Breast epithelium (tissue), 4 donors: Measurements from ENCODE around the gene NOL4L. TPM values are rescaled to one million over a fixed set of nuclear protein-coding genes. Genes with fewer than 3 reads are reported as not detected.
A peak's percentile ranks its signal among the peaks of the same experiment; 100 is the strongest.

Experiments used
- DNase-seq, 2 donors: peaks; one replicate each; pipeline ENCODE4 v3.0.0-alpha.2; 2019; ENCODE audit warnings: low spot score in 2 of 2
- H3K27ac ChIP-seq, 2 donors: fragments of 200-600 bp; sonication (generic) in 1 of 2; one replicate each; pipeline ENCODE4 v1.5.1; 2016 to 2019; ENCODE audit warnings: mild to moderate bottlenecking in 1 of 2
- H3K27me3 ChIP-seq, 2 donors: fragments of 200-600 bp; sonication (generic) in 1 of 2; one replicate each; pipeline versions ENCODE4 v1.5.1 to v1.6.0; 2017 to 2019; ENCODE audit warnings: control low read depth in 1 of 2, mild to moderate bottlenecking in 1 of 2
- H3K36me3 ChIP-seq: fragments of 200-600 bp; one replicate; pipeline ENCODE4 v1.5.1; 2019
- H3K4me1 ChIP-seq, 2 donors: fragments of 200-600 bp; sonication (generic); one replicate each; pipeline ENCODE4 v1.5.1; 2016 to 2019; ENCODE audit warnings: control low read depth in 1 of 2
- H3K4me3 ChIP-seq, 3 donors: fragments of 200-600 bp; sonication (generic); 1 replicate in 2 of 3; 2 replicates in 1 of 3; pipeline ENCODE4 v1.5.1; 2016 to 2019; ENCODE audit warnings: mild to moderate bottlenecking in 3 of 3, moderate library complexity in 2 of 3
- H3K9me3 ChIP-seq, 2 donors: fragments of 200-600 bp; sonication (generic) in 1 of 2; one replicate each; pipeline ENCODE4 v1.5.1; 2016 to 2019; ENCODE audit warnings: control low read depth in 1 of 2
- POLR2A ChIP-seq: fragments of 450-650 bp; IDR thresholded peaks from one replicate; pipeline ENCODE4 v1.6.1; 2016; ENCODE audit warnings: antibody characterized with exemption, mild to moderate bottlenecking, moderate library complexity
- POLR2AphosphoS5 ChIP-seq, 3 donors: sonication (generic); formaldehyde crosslinking; IDR thresholded peaks; one replicate each; pipeline ENCODE4 v1.6.1; 2017; ENCODE audit warnings: antibody characterized with exemption in 3 of 3
- intact Hi-C: fragments of 100-400 bp; cut with DNase I; formaldehyde crosslinking; loops from one replicate; pipeline ENCODE4 v1.15.1; 2023; ENCODE audit warnings: low total_unique reads
- total RNA-seq, 3 donors: library from RNA; depleted of rRNA; stranded (reverse); fragments of >200 nt; gene quantifications; one replicate each; pipeline ENCODE4 v1.1.0, GENCODE V29; 2016
- TF ChIP-seq, protein P1 (sequence below), 3 donors: fragments of 450-650 bp; IDR thresholded peaks; one replicate each; pipeline ENCODE4 v1.5.1; 2016 to 2017; ENCODE audit warnings: antibody characterized with exemption in 3 of 3, mild to moderate bottlenecking in 3 of 3, moderate library complexity in 3 of 3

The NOL4L gene
- total RNA-seq, 3 donors from 2014 or later: 3.7 to 18.4 (median 15.8) TPM

- Histone ChIP-seq H3K9me3 (no peaks in the 10 kb centered on the region), H3K4me3 (no peak overlapping the region), H3K27ac (no peak overlapping the region), H3K4me1 (peaks cover 0 to 3% of the 10 kb centered on the region in 2 donors), H3K27me3 (peaks cover 3% of the 10 kb centered on the region in 2 donors), H3K36me3 (no peaks in the 10 kb centered on the region)
- no peak for DNase-seq
- TF ChIP-seq, protein P1, sequence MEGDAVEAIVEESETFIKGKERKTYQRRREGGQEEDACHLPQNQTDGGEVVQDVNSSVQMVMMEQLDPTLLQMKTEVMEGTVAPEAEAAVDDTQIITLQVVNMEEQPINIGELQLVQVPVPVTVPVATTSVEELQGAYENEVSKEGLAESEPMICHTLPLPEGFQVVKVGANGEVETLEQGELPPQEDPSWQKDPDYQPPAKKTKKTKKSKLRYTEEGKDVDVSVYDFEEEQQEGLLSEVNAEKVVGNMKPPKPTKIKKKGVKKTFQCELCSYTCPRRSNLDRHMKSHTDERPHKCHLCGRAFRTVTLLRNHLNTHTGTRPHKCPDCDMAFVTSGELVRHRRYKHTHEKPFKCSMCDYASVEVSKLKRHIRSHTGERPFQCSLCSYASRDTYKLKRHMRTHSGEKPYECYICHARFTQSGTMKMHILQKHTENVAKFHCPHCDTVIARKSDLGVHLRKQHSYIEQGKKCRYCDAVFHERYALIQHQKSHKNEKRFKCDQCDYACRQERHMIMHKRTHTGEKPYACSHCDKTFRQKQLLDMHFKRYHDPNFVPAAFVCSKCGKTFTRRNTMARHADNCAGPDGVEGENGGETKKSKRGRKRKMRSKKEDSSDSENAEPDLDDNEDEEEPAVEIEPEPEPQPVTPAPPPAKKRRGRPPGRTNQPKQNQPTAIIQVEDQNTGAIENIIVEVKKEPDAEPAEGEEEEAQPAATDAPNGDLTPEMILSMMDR (IDR thresholded peaks at IDR 0.05): no peak
- no peak for TF ChIP-seq POLR2A
- intact Hi-C loops: no loop called here
Measured at GRCh38 chr20:32586291-32586690, 1.2 kb upstream of the NOL4L start.

DNA sequence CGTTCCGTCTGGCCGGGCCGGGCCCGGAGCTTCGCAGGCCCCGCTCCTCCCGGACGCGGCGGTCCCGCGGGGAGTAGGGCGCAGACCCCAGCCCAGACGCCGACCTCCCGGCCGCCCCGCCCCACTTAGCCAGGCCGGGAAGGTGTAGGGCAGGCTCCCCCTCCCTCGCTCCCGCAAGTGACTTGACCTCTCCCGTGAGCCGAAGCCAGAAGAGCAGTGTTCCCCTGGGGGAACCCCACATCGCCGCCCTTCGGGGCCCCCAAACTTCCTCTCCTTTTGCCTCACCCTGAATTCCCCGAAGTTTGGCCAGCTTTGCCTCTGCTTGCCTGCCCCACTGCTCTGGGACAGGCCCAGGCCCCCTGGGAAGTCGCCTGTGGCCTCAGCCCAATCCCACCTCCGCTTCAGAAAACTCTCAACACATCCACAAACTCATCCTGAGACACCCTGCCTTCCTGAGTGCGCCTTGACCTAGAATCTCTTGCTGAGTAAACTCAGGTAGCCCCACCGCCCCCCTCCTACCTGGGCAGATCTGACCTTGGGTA is 524 bp upstream of the NOL4L start:
- TF ChIP-seq, protein P1 (IDR thresholded peaks at IDR 0.05): no peak
- TF ChIP-seq POLR2A: no peak
- no peak for TF ChIP-seq POLR2AphosphoS5 (IDR thresholded peaks at IDR 0.05)
- H3K27ac ChIP-seq: no peak overlapping the region
- H3K36me3 ChIP-seq: no peaks in the 10 kb centered on the region
- H3K9me3 ChIP-seq: no peaks in the 10 kb centered on the region
- H3K4me3 ChIP-seq: peak overlapping the region in 2 of 3 donors; percentile 65 to 91
- no peak for DNase-seq
- peaks cover 3% of the 10 kb centered on the region in 2 donors for H3K27me3 ChIP-seq
- intact Hi-C loops: no loop called here
- peaks cover 0 to 3% of the 10 kb centered on the region in 2 donors for H3K4me1 ChIP-seq

- H3K27me3 ChIP-seq: peaks cover 3% of the 10 kb centered on the region in 2 donors
- H3K9me3 ChIP-seq: no peaks in the 10 kb centered on the region
- DNase-seq: no peak
- peak overlapping the region; percentile 49 to 91 (median 65) for H3K4me3 ChIP-seq
- peaks cover 0 to 3% of the 10 kb centered on the region in 2 donors for H3K4me1 ChIP-seq
- H3K36me3 ChIP-seq: no peaks in the 10 kb centered on the region
- no peak for TF ChIP-seq POLR2A
- TF ChIP-seq, protein P1 (IDR thresholded peaks at IDR 0.05): no peak
- TF ChIP-seq POLR2AphosphoS5 (IDR thresholded peaks at IDR 0.05): no peak
- H3K27ac ChIP-seq: peak overlapping the region in 1 of 2 donors; percentile 44
- intact Hi-C loops: no loop called here
Measured at GRCh38 chr20:32583581-32584070, 1.5 kb downstream of the NOL4L start.

DNA sequence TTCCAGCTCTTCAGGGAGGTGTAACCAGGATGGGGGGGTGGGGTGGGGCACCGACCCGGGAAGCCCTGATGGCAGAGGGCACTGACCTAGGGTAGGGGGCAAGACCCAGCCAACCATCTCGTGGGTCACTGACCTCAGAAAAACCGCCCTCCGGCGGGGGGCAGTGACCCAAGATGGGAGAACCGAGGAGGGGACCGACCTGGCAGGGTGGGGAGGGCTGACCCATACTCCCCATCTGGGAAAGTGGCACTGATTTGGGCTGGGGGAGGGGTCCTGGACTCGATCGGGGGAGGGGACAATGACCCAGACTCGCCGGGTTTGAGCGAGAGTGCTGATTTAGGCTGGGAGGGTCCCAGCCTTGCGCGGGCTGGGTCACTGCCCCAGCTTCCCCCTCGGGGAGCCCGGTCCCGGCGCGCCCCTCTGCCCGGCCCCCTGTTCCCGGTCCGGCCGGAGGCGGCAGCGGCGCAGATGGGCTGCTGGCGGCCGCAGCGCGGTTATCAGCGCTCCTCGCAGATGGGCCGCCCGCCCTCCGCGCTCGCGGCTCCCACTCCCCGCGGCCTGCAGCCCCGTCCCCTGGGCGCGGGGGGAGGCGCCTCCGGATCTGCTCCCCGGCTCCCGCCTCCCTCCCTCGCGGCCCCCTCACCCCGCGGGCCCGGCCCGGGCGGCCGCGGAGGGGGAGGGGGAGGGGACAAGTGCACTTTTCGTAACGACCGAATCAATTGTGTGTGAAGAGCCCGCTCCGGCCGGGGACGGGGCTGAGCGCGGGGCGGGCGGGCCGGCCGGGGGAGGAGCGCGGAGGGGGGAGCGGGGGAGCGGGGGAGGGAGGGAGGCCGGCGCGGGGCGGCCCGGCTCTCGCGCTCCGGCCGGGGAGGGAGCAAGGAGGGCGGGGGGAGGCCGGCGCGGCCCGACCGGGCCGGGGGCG is 2.2 kb downstream of the NOL4L start:
- no peaks in the 10 kb centered on the region for H3K36me3 ChIP-seq
- DNase-seq: no peak
- H3K9me3 ChIP-seq: no peaks in the 10 kb centered on the region
- H3K27ac ChIP-seq: peak overlapping the region; percentile 33 to 44
- H3K27me3 ChIP-seq: peaks cover 3% of the 10 kb centered on the region in 2 donors
- intact Hi-C loops: no loop called here
- peaks cover 0 to 3% of the 10 kb centered on the region in 2 donors for H3K4me1 ChIP-seq
- no peak for TF ChIP-seq POLR2AphosphoS5 (IDR thresholded peaks at IDR 0.05)
- TF ChIP-seq, protein P1 (IDR thresholded peaks at IDR 0.05): no peak
- no peak for TF ChIP-seq POLR2A
- peak overlapping the region; percentile 49 to 91 (median 65) for H3K4me3 ChIP-seq
